Hepatocyte (in vitro differentiated cells): ENCODE results near the gene INF2.

Experiments used
- CTCF ChIP-seq: fragments of 200-600 bp; sonication (generic); IDR thresholded peaks from 2 replicates; pipeline ENCODE4 v1.5.1; 2016; ENCODE audit warnings: antibody characterized with exemption, mild to moderate bottlenecking; ENCODE audit not compliant: poor library complexity
- EZH2phosphoT487 ChIP-seq: fragments of 200-600 bp; sonication (generic); IDR thresholded peaks from one replicate; pipeline ENCODE4 v1.6.1; 2018; ENCODE audit warnings: antibody characterized with exemption, mild to moderate bottlenecking, low read depth, moderate library complexity; ENCODE audit not compliant: unreplicated experiment, severe bottlenecking

- TF ChIP-seq CTCF (no peak), EZH2phosphoT487 (no peak)
Measured at GRCh38 chr14:104683653-104684448, 5.6 kb upstream of the INF2 start.
